BLaER1 (cell line): ENCODE measurements around the gene VPS35.
"Not testable (repeated sequence)": the region's sequence is repeated elsewhere in the genome, so short reads cannot be mapped to it uniquely, and the experiment has no call there.

Experiments
- H3K27ac ChIP-seq: shearing (Covaris generic); formaldehyde crosslinking; 2 replicates; pipeline ENCODE4 v1.8.1; 2022
- H3K27me3 ChIP-seq: shearing (Covaris generic); formaldehyde crosslinking; 2 replicates; pipeline ENCODE4 v1.8.1; 2022
- H3K36me3 ChIP-seq: shearing (Covaris generic); formaldehyde crosslinking; 2 replicates; pipeline ENCODE4 v1.8.1; 2022
- H3K4me1 ChIP-seq: shearing (Covaris generic); formaldehyde crosslinking; 2 replicates; pipeline ENCODE4 v1.8.1; 2022
- H3K4me2 ChIP-seq: shearing (Covaris generic); formaldehyde crosslinking; 2 replicates; pipeline ENCODE4 v1.8.1; 2022
- H3K4me3 ChIP-seq: shearing (Covaris generic); formaldehyde crosslinking; 2 replicates; pipeline ENCODE4 v1.8.1; 2022
- H3K9ac ChIP-seq: shearing (Covaris generic); formaldehyde crosslinking; 2 replicates; pipeline ENCODE4 v1.8.1; 2022
- H3K9me3 ChIP-seq: shearing (Covaris generic); formaldehyde crosslinking; 2 replicates; pipeline ENCODE4 v1.8.1; 2022
- H4K20me1 ChIP-seq: shearing (Covaris generic); formaldehyde crosslinking; 2 replicates; pipeline ENCODE4 v1.8.1; 2022
- Cebpa-rat ChIP-seq: shearing (Covaris generic); IDR thresholded peaks from 2 replicates; pipeline ENCODE4 v1.8.1; 2022

VPS35 gene

GRCh38 chr16:46629331-46630219, 59.4 kb downstream of the VPS35 start:
- Histone ChIP-seq H4K20me1 (no peaks in the 10 kb centered on the region), H3K4me1 (no peaks in the 10 kb centered on the region), H3K36me3 (no peaks in the 10 kb centered on the region), H3K9ac (no peak overlapping the region), H3K9me3 (no peaks in the 10 kb centered on the region), H3K4me2 (no peak overlapping the region), H3K27me3 (no peaks in the 10 kb centered on the region), H3K27ac (no peak overlapping the region), H3K4me3 (no peak overlapping the region)
- no peak for TF ChIP-seq Cebpa-rat

DNA sequence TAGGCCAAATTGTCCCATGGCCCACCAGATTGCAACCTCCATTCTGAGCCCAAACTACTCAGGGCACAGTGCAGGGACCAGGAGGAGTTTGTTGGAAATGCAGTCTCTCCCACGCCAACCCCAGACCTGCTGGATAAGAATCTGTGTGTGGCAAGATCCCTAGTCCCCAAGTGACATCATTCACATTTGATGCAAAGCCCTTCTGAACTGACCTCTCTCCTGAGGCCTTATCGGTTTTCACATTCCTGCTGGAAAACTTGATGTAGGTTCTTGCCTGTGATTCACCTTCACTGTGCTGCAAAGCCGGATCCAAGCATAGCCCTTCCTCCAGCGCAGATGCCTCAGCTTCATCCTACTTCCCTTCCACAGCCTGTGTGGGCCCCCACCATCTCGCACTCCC, 61.2 kb downstream of the VPS35 start:
- Histone ChIP-seq H3K27ac (no peak overlapping the region), H3K4me2 (no peak overlapping the region), H3K36me3 (no peaks in the 10 kb centered on the region), H3K27me3 (no peaks in the 10 kb centered on the region), H3K9ac (no peak overlapping the region), H3K4me3 (no peak overlapping the region), H4K20me1 (no peaks in the 10 kb centered on the region), H3K9me3 (no peaks in the 10 kb centered on the region), H3K4me1 (no peaks in the 10 kb centered on the region)
- no peak for TF ChIP-seq Cebpa-rat

DNA sequence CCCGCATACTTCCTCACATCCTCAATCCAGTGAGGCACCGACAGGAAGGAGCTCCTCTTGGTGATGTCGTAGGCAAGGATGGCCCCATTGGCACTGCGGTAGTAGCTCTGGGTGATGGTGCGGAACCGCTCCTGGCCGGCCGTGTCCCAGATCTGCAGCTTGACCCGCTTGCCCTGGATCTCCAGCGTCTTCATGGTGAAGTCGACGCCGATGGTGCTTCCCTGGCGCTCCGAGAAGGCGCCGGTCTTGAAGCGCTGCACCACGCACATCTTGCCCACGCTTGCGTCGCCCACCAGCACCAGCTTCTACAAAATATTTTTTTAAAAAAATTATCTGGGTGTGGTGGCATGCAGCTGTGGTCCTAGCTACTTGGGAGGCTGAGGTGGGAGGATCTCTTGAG, 62.3 kb downstream of the VPS35 start:
- not testable (repeated sequence) for H3K9me3 ChIP-seq, H3K27me3 ChIP-seq, H3K36me3 ChIP-seq, H3K27ac ChIP-seq, H3K4me1 ChIP-seq, H3K9ac ChIP-seq, H4K20me1 ChIP-seq, H3K4me3 ChIP-seq, H3K4me2 ChIP-seq

DNA sequence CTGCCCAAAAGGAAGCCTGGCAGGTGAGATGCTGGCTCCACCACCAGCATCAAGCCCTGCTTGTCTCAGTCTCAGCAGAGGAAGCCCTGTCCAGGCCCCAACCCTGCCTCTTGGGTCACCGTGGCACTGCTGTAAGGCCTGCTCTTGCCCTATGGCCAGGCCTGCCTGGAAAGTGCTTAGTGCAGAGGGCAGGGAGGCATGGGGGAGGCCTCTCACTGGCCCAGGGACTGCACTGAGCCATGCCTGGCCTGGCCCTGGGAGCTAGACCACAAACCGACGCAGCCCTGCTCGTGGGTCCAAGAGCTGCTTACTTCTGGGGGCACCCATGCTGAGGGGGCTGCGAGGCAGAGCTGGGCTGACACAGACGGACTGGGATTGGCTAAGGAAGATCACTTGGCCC, 64.1 kb downstream of the VPS35 start:
- not testable (repeated sequence) for H3K27ac ChIP-seq, H3K36me3 ChIP-seq, H4K20me1 ChIP-seq, H3K9me3 ChIP-seq, H3K27me3 ChIP-seq, H3K4me2 ChIP-seq, H3K9ac ChIP-seq, H3K4me3 ChIP-seq
- H3K4me1 ChIP-seq, result peaks cover 16% of the 10 kb centered on the region

DNA sequence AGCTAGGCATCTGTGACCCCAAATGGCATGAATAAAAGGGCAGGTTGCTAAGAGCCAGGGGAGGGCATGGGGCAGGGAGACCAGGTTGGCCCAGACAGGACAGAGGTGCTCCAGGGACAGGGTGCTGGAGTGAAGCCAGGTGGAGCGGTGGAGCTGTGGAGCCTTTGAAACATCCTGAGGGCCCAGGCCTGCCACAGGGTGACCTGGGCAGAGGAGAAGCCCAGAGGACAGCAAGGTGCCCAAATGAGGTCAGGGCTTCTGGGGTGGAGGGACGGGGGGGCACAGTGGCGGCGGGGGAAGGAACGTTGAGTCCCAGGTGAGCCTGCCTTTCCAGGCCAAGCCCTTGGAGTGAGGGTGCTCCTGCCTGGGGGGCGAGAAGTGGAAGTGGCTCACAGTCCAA, 65.3 kb downstream of the VPS35 start:
- H3K27me3 ChIP-seq, H3K9me3 ChIP-seq, H3K27ac ChIP-seq, H3K4me3 ChIP-seq, H3K4me2 ChIP-seq, H4K20me1 ChIP-seq, H3K36me3 ChIP-seq, H3K9ac ChIP-seq: not testable (repeated sequence)
- H3K4me1 ChIP-seq, result peaks cover 28% of the 10 kb centered on the region

GRCh38 chr16:46623246-46623645, 65.7 kb downstream of the VPS35 start:
- not testable (repeated sequence) for H3K9me3 ChIP-seq, H3K4me3 ChIP-seq
- H3K4me1 ChIP-seq, result peaks cover 30% of the 10 kb centered on the region

GRCh38 chr16:46621934-46622676, 66.9 kb downstream of the VPS35 start:
- peak overlapping the region; percentile 87; the same call in 1 of the 2 replicates for H3K4me2 ChIP-seq
- H3K36me3 ChIP-seq, result peaks cover 22% of the 10 kb centered on the region
- H4K20me1 ChIP-seq, result no peaks in the 10 kb centered on the region
- no peak overlapping the region for H3K4me3 ChIP-seq
- H3K4me1 ChIP-seq, result peaks cover 30% of the 10 kb centered on the region
- H3K9ac ChIP-seq, result no peak overlapping the region
- H3K27ac ChIP-seq, result no peak overlapping the region
- H3K27me3 ChIP-seq, result no peaks in the 10 kb centered on the region
- no peak for TF ChIP-seq Cebpa-rat
- no peaks in the 10 kb centered on the region for H3K9me3 ChIP-seq

More at GRCh38 chr16:46623246-46623645, 65.7 kb downstream of the VPS35 start:
- not testable (repeated sequence) for H3K27me3 ChIP-seq, H3K4me2 ChIP-seq, H3K9ac ChIP-seq, H4K20me1 ChIP-seq, H3K27ac ChIP-seq
- peaks cover 11% of the 10 kb centered on the region; the same call in 1 of the 2 replicates for H3K36me3 ChIP-seq

DNA sequence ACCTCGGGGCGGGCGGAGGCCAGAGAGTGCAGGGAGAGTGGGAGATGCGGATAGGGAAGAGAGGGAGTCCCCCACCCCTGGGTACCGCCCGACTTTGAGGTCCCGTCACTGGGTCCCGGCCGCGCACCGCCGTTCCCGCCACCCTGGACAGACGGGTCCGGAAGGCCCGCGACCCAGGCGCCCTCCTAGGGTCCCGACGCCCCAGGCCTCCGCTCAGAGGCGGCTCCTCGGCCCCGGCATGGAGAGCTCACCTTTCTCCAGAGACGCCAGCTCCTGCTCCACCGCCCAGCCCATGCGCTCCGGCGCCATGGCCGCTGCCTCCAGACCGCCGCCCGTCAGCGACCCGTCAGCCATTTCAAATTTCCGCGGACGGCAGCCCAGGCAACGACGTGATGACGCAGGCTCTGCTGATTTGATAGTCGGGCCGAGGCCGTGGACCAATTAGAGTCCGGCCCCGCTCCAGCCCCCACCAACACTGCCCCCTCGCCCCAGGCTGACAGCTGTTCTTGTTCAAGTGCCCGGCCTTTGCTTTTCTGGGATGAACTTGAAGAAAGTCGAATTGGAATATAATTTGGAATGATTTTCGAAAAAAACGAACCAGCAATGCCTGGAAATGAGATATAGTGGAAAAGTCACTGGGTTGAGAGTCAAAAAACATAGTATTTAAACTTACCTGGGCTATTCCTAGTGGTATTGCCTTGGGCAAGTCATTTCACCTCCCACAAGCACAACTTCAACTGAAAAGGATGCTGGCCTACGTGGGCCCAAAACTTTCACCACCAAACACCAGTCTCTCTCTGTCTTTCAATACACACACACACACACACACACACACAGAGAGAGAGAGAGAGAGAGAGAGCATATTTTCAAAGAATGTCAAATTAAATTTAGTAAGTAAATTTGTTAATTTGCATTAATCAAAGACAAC, 67.7 kb downstream of the VPS35 start, which contains the start of gene SHCBP1:
SHCBP1 (minus strand) TSS at position 374 of the 928 bp plus-strand sequence; CDS start at position 354, 20 bp downstream.
- H3K36me3 ChIP-seq, result peaks cover 30% of the 10 kb centered on the region
- peak within 1 kb of the TSS; percentile 87 for H3K4me2 ChIP-seq
- TF ChIP-seq Cebpa-rat, result no peak
- no peaks in the 10 kb centered on the region for H3K27me3 ChIP-seq
- H3K4me1 ChIP-seq, result peaks cover 30% of the 10 kb centered on the region
- H3K9ac ChIP-seq, result peak within 1 kb of the TSS; percentile 89
- peak within 1 kb of the TSS; percentile 86 for H3K4me3 ChIP-seq
- H3K27ac ChIP-seq, result peak within 1 kb of the TSS; percentile 88
- no peaks in the 10 kb centered on the region for H4K20me1 ChIP-seq
- no peaks in the 10 kb centered on the region for H3K9me3 ChIP-seq

GRCh38 chr16:46620266-46621005, 68.5 kb downstream of the VPS35 start:
- no peaks in the 10 kb centered on the region for H3K9me3 ChIP-seq
- TF ChIP-seq Cebpa-rat, result no peak
- peak overlapping the region; percentile 89 for H3K9ac ChIP-seq
- H4K20me1 ChIP-seq, result no peaks in the 10 kb centered on the region
- H3K27ac ChIP-seq, result peak overlapping the region; percentile 88
- peak overlapping the region; percentile 87 for H3K4me2 ChIP-seq
- peak overlapping the region; percentile 86 for H3K4me3 ChIP-seq
- peaks cover 30% of the 10 kb centered on the region for H3K4me1 ChIP-seq
- H3K36me3 ChIP-seq, result peaks cover 38% of the 10 kb centered on the region
- H3K27me3 ChIP-seq, result no peaks in the 10 kb centered on the region
